Mesothelial cell of epicardium (in vitro differentiated cells): Measurements from ENCODE around the gene TCP11. TPM values are rescaled to one million over a fixed set of nuclear protein-coding genes. Genes with fewer than 3 reads are reported as not detected.
"Not testable (repeated sequence)": the region's sequence is repeated elsewhere in the genome, so short reads cannot be mapped to it uniquely, and the experiment has no call there.

ENCODE experiments used
- DNase-seq, 2 experiments: peaks; one replicate each; pipeline ENCODE4 v3.0.0; 2021; ENCODE audit warnings: low spot score in 2 of 2; ENCODE audit not compliant: unreplicated experiment in 2 of 2
- H3K27ac Mint-ChIP-seq: 2 replicates; pipeline ENCODE4 v1.8.0; 2021; ENCODE audit warnings: mixed read lengths
- H3K27me3 Mint-ChIP-seq: 2 replicates; pipeline ENCODE4 v1.8.0; 2021; ENCODE audit warnings: low read depth, mixed read lengths
- H3K36me3 Mint-ChIP-seq: 2 replicates; pipeline ENCODE4 v1.8.0; 2021; ENCODE audit warnings: mixed read lengths
- H3K4me1 Mint-ChIP-seq: 2 replicates; pipeline ENCODE4 v1.8.0; 2021; ENCODE audit warnings: mixed read lengths
- H3K4me3 Mint-ChIP-seq: 2 replicates; pipeline ENCODE4 v1.8.0; 2021; ENCODE audit warnings: mild to moderate bottlenecking, moderate library complexity, mixed read lengths
- H3K9me3 Mint-ChIP-seq: 2 replicates; pipeline ENCODE4 v1.8.0; 2021; ENCODE audit warnings: mixed read lengths
- CTCF ChIP-seq: fragments of 200-600 bp; sonication (generic); IDR thresholded peaks from one replicate; pipeline ENCODE4 v1.5.0; 2021; ENCODE audit warnings: antibody characterized with exemption; ENCODE audit not compliant: unreplicated experiment
- total RNA-seq: library from RNA; stranded (reverse); gene quantifications from 3 replicates; pipeline ENCODE4 v1.2.1, GENCODE V29; 2021

The TCP11 gene
- total RNA-seq, 1 donor from 2014 or later: 0.20 TPM

- Mint-ChIP-seq H3K27ac (no peak overlapping the region), H3K9me3 (no peaks in the 10 kb centered on the region), H3K36me3 (no peaks in the 10 kb centered on the region), H3K4me3 (no peak overlapping the region), H3K4me1 (peaks cover 15% of the 10 kb centered on the region), H3K27me3 (no peaks in the 10 kb centered on the region)
- no peak for DNase-seq
- no peak for TF ChIP-seq CTCF
These were observed 1.7 kb downstream of the TCP11 start for GRCh38 chr6:35139470-35139869.

- H3K27ac Mint-ChIP-seq, DNase-seq, H3K36me3 Mint-ChIP-seq, H3K9me3 Mint-ChIP-seq, H3K27me3 Mint-ChIP-seq, H3K4me3 Mint-ChIP-seq: not testable (repeated sequence)
- peaks cover 14% of the 10 kb centered on the region for H3K4me1 Mint-ChIP-seq
These were observed 2.9 kb downstream of the TCP11 start for GRCh38 chr6:35138191-35138590.

GRCh38 chr6:35136185-35136584 lies 5.0 kb downstream of the TCP11 start:
- no peak overlapping the region for H3K27ac Mint-ChIP-seq
- H3K9me3 Mint-ChIP-seq: no peaks in the 10 kb centered on the region
- peaks cover 6% of the 10 kb centered on the region for H3K4me1 Mint-ChIP-seq
- DNase-seq: no peak
- TF ChIP-seq CTCF: no peak
- no peaks in the 10 kb centered on the region for H3K36me3 Mint-ChIP-seq
- no peaks in the 10 kb centered on the region for H3K27me3 Mint-ChIP-seq
- H3K4me3 Mint-ChIP-seq: no peak overlapping the region

GRCh38 chr6:35128496-35128895 lies 12.6 kb downstream of the TCP11 start:
- no peaks in the 10 kb centered on the region for H3K27me3 Mint-ChIP-seq
- TF ChIP-seq CTCF: no peak
- H3K9me3 Mint-ChIP-seq: no peaks in the 10 kb centered on the region
- H3K4me3 Mint-ChIP-seq: no peak overlapping the region
- no peaks in the 10 kb centered on the region for H3K4me1 Mint-ChIP-seq
- H3K27ac Mint-ChIP-seq: no peak overlapping the region
- H3K36me3 Mint-ChIP-seq: no peaks in the 10 kb centered on the region
- DNase-seq: no peak

GRCh38 chr6:35128042-35128441 lies 13.1 kb downstream of the TCP11 start:
- Mint-ChIP-seq H3K36me3 (no peaks in the 10 kb centered on the region), H3K4me1 (no peaks in the 10 kb centered on the region), H3K4me3 (no peak overlapping the region), H3K9me3 (peaks cover 1% of the 10 kb centered on the region), H3K27ac (no peak overlapping the region), H3K27me3 (no peaks in the 10 kb centered on the region)
- DNase-seq: no peak
- no peak for TF ChIP-seq CTCF

- Mint-ChIP-seq H3K27me3 (no peaks in the 10 kb centered on the region), H3K27ac (no peak overlapping the region), H3K4me3 (no peak overlapping the region), H3K36me3 (no peaks in the 10 kb centered on the region), H3K9me3 (peaks cover 12% of the 10 kb centered on the region), H3K4me1 (no peaks in the 10 kb centered on the region)
- no peak for TF ChIP-seq CTCF
- no peak for DNase-seq
These were observed 16.8 kb downstream of the TCP11 start for GRCh38 chr6:35124356-35124755.
